Hindlimb muscle (tissue), 1 donor: Measurements from ENCODE around the gene PLAAT5. TPM values are rescaled to one million over a fixed set of nuclear protein-coding genes. Genes with fewer than 3 reads are reported as not detected.
"Not testable (repeated sequence)": the region's sequence is repeated elsewhere in the genome, so short reads cannot be mapped to it uniquely, and the experiment has no call there.

Experiments
- DNase-seq: peaks from one replicate; pipeline ENCODE4 v3.0.0-alpha.2; 2013
- polyA plus RNA-seq: library from polyadenylated mRNA; unstranded; fragments of 120-200 nt; gene quantifications from one replicate; pipeline ENCODE4 v1.2.1, GENCODE V29; 2013; ENCODE audit not compliant: insufficient read length

PLAAT5 gene
- polyA plus RNA-seq, 1 donor, result 4.6 TPM

DNA sequence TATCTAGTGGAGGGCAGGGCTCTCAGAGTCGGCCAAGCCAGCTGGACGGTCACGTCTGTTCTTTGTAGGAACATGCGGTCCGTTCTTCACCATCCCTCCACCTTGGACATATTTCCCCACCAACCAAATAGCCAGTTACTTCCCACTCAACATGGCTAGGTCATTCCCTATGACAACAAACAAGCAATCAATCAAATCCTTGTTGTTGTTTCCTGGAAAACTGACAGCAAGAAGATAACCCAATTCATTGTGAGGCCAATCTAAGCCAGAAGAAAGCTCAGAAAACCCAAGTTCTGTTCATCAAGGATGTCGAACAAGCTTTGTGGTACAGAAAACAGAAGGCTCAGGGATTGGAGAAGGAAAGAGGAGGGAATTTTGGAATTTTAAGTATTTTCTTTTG is 10.9 kb downstream of the PLAAT5 start:
- no peak for DNase-seq

DNA sequence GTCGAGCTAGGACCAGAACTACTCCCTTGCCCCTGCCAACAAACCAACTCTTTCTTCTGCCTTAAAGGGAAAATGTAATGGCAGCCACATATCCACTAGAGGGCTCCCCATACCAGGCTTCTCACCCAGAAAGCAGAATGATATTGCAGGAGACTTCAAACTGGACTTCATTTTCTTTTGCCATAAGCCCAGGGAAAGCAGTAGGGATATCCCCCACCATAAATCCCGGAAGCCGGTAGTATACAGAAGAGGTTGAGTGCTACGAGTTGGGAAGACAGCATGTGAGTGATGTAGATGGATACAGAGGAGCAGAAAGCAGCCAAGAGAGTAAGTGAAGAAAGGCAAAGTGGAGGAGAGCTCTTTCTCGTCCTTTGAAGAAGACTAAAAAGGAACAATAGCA is 12.1 kb downstream of the PLAAT5 start:
- peak; percentile 56 for DNase-seq

DNA sequence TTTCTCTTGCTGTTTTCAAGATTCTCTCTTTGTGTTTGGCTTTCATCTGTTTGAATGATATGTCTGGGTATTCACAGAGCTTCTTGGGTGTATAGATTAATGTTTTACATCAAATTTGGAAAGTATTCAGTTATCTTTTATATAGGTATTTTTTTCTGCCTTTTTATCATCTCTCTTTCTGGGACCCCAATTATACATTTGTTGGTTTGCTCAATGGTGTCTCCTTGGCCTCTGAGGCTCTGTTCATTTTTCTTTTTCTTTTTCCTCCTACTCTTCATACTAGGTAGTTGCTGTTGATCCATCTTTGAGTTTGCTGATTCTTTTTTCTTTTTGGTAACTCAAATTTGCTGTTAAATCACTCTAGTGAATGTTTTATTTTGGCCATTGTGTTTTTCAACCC is 14.3 kb downstream of the PLAAT5 start:
- DNase-seq, result no peak

DNA sequence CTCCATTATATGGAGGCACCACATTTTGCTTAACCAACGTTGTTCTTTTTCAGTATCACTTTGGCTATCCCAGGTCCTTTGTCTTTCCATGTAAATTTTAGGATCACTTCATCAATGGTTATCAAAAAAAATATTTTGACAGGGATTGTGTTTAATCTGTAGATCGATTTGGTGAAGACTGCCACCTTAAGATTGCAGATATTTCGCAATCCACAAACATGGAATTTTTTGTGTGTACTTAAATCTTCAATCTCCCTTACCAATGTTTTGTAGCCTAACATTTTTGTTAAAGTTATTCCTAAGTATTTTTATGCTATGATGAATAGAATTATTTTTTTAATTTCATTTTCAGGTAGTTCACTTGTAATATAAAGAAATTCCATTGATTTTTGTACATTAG is 18.6 kb downstream of the PLAAT5 start:
- no peak for DNase-seq

DNA sequence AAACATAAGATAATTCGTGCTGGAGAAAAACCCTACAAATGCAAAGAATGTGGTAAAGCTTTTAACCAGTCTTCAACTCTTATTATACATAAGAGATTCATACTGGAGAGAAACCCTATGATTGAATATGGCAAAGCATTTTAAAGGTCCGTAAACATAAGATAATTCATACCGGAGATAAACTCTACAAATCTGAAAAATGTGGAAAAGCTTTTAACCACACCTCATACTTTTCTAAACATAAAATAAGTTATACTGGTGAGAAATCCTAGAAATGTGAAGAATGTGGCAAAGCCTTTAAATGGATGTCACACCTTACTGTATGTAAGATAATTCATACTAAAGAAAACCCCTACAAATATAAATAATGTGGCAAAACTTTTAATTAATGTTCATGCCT is 20.7 kb downstream of the PLAAT5 start:
- no peak for DNase-seq

DNA sequence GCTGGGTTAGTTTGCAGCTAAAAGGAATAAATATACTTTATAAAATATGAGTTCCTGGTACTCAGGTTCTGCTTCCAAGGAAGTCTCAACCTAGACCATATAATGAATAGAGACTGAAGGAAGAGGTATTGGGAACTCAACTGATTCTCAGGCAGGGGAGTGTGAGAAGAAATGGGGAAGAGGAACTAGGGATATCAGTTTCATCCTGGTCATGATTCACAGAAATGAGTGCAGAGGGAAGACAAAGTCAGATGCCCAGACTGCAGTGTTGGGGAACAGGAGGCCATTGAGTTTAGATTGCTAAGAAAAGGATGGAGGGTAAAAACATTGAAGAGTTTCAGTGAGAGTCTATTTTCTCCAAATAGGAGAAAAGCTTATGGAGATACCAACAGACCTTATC is 28.8 kb downstream of the PLAAT5 start:
- DNase-seq, result no peak

DNA sequence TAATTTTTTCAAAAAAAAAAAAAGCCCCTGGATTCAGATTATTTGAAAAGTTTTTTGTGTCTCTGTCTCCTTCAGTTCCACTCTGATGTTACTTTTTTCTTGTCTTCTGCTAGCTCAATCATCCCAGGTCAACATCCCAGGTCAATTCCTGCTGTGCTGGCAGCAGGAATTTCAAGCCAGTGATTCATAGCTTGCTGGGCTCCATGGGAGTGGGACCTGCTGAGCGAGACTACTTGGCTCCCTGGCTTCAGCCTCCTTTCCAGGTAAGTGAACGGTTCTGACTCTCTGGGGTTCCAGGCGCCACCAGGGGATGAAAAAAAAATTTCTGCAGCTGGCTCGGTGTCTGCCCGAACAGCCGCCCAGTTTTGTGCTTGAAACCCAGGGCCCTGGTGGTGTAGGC is 31.4 kb downstream of the PLAAT5 start:
- no peak for DNase-seq

DNA sequence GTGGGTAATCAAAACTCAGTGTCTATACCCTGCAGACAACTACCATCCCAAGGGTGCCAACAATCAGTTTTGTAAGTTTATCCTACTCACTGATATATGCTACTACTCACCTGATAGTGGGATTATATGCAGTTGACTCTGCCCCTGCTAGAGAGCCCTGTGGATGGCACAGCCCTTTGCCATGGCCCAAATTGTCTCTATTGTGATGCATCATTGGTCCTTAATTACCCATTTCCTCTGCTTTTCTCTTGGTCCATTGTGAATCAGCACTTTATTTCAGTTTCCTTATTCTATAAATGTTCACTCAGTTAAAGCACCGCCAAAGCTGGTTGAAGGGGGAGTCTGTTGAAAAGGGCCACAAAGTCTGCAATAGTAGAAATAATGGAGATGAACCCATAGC is 42.3 kb downstream of the PLAAT5 start:
- DNase-seq, result no peak

DNA sequence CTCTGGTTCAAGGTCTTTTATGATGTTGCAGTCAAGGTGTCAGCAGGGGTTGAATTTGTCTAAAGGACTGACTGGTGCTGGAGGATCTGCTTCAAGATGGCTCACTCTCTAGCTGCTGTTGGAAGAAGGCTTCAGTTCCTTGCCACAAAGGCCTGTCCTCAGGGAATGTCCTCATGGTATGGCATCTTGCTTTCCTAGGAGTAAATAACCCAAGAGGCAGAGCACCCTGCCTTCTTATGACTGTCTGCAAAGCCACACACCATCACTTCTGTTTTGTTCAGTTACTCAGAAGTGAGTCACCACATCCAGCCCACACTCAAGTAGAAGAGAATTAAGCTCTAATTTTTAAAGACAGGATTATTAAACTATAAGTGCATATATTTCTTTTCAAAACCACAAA is 45.2 kb downstream of the PLAAT5 start:
- DNase-seq, result no peak

DNA sequence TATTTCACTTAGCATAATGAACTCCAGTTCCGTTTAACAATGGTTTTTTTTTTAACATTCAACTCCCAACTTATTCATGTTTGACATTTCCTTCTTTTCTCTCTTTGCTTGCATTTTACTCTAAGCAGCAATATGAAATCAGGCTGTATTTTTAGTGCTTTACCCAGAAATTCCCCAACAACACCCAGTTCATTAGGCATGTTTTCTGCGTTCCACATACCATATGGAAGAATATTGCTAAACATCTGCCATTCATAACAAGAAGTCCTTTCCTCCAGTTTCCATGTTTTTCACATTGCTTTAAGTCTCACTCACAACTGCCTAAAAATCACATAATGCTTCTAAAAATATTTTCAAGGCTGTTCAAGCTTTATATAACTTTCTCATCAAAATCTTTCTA is 45.8 kb downstream of the PLAAT5 start:
- no peak for DNase-seq

DNA sequence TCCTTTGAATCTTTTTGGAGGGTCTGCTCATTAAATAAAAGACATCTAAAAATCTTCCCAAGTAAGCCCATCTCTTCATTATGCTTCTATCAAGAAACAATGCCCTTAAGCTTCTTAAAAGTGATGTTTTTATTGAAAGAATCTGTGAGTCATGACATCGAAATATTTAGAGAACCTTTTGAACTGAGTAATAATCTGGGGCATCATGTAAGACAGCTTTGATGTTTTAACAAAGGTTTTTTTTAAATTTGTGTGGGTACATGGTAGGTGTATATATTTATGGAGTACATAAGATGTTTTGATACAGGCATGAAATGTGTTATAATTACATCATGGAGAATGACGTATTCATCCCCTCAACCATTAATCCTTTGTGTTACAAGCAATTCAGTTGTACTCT is 46.8 kb downstream of the PLAAT5 start:
- DNase-seq, result no peak

DNA sequence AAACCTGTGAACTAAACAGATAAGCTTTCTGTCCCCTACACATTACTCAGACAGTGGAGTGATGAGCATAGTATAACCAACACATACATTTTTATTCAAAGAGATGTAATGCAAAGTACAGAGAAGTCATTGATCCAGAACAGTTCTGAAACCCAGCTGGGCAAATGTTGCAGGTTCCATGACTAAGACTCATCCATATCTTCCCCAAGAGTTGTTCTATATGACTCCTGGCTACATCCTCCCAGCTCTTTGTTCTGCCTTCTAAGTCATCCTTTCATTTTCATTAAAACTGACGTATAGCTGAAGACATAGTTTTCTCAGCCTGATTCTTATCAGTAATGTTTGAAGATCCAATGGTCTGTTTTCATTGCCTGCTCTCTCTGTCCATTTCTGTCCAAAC is 47.3 kb downstream of the PLAAT5 start:
- no peak for DNase-seq

DNA sequence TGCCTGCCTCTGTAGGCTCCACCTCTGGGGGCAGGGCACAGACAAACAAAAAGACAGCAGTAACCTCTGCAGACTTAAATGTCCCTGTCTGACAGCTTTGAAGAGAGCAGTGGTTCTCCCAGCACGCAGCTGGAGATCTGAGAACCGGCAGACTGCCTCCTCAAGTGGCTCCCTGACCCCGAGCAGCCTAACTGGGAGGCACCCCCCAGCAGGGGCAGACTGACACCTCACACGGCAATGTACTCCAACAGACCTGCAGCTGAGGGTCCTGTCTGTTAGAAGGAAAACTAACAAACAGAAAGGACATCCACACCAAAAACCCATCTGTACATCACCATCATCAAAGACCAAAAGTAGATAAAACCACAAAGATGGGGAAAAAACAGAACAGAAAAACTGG is 55.1 kb downstream of the PLAAT5 start:
- DNase-seq, result not testable (repeated sequence)

DNA sequence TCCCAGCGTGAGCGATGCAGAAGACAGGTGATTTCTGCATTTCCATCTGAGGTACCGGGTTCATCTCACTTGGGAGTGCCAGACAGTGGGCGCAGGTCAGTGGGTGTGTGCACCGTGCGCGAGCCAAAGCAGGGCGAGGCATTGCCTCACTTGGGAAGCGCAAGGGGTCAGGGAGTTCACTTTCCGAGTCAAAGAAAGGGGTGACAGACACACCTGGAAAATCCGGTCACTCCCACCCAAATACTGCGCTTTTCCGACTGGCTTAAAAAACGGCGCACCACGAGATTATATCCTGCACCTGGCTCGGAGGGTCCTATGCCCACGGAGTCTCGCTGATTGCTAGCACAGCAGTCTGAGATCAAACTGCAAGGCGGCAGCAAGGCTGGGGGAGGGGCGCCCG is 55.6 kb downstream of the PLAAT5 start:
- DNase-seq, result not testable (repeated sequence)

DNA sequence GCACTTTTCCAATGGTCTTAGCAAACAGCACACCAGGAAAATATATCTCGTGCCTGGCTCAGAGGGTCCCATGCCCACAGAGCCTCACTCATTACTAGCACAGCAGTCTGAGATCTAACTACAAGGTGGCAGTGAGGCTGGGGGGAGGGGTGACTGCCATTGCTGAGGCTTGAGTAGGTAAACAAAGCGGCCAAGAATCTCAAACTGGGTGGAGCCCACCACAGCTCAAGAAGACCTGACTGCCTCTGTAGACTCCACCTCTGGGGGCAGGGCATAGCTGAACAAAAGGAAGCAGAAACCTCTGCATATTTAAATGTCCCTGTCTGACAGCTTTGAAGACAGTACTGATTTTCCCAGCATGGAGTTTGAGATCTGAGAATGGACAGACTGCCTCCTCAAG is 60.2 kb downstream of the PLAAT5 start:
- DNase-seq, result not testable (repeated sequence)

DNA sequence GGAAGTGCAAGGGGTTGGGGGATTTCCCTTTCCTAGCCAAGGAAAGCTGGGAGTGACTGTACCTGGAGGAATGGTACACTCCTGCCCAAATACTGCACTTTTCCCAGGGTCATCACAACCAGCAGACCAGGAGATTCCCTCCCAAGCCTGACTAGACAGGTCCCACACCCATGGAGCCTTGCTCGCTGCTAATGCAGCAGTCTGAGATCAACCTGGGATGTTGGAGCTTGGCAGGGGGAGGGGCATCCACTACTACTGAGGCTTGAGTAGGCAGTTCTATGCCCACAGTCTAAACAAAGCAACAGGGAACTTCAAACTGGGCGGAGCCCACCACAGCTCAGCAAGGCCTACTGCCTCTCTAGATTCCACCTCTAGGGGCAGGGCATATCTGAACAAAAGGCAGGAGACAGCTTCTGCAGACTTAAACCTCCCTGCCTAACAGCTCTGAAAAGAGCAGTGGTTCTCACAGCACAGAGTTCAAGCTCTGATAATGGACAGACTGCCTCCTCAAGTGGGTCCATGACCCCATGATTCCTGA is 62.9 kb downstream of the PLAAT5 start:
- no peak for DNase-seq

DNA sequence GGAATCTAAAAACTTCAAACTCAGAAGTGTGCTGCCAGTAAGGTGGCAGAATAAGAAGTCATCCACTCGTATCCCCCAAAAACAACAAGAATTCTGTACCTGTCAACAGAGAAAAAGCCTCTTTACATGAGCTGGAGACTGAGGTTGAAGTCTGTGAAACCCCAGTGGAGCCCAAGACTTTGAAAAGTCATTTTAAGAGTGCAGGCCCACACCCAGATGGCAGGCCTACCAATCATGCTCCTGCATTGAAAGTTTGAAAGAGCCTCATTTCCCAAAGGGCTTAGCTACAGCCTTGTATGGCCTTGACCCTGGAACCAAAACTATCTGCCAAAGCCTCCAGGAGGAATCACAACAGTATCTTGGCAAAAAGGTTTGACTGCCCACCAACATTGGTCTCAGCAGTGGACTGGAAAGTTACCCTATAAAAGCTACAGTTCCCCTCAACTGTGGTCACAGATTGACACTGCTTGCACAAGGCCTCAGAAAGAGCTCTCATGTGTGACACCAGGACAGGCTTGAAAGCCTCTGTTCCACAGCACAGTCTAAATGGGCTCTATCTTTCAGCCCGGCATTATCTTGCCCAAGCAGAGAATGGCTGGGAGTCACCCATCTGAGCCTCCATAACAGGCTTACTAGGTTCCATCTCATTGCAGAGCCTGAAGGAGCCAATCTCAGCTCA is 73.7 kb downstream of the PLAAT5 start:
- DNase-seq, result no peak

Other genes starting within 250 kb of the PLAAT5 start
- gene SLC22A25, start 247.6 kb downstream of the PLAAT5 start, polyA plus RNA-seq, result not detected
- not detected for gene SLC22A9, start 121.4 kb downstream of the PLAAT5 start, polyA plus RNA-seq
- gene LGALS12, start 14.9 kb upstream of the PLAAT5 start, polyA plus RNA-seq, result 4.8 TPM
- 5.4 TPM for gene PLAAT4, start 45.6 kb upstream of the PLAAT5 start, polyA plus RNA-seq
- gene PLAAT2, start 72.2 kb upstream of the PLAAT5 start, polyA plus RNA-seq, result not detected
- 37.5 TPM for gene PLAAT3, start 123.3 kb upstream of the PLAAT5 start, polyA plus RNA-seq
- gene ATL3, start 180.2 kb upstream of the PLAAT5 start, polyA plus RNA-seq, result 14.1 TPM
- gene RTN3, start 190.3 kb upstream of the PLAAT5 start, polyA plus RNA-seq, result 56.8 TPM